H9 (cell line): ENCODE measurements around the gene PARM1. TPM values are rescaled to one million over a fixed set of nuclear protein-coding genes. Genes with fewer than 3 reads are reported as not detected.

ENCODE experiments used
- DNase-seq: peaks from one replicate; pipeline ENCODE4 v3.0.0-alpha.2; 2017
- H2AFZ ChIP-seq: one replicate; pipeline ENCODE4 v1.6.1; 2013; ENCODE audit warnings: mild to moderate bottlenecking, low read length, control low read depth, moderate library complexity
- H2AK5ac ChIP-seq: 2 replicates; pipeline ENCODE4 v1.6.1; 2013; ENCODE audit warnings: low read length, control low read depth, mixed read lengths; ENCODE audit not compliant: insufficient read length
- H2BK120ac ChIP-seq: one replicate; pipeline ENCODE4 v1.6.1; 2013; ENCODE audit warnings: low read depth, mild to moderate bottlenecking, low read length, control low read depth, inconsistent platforms; ENCODE audit not compliant: poor library complexity, severe bottlenecking
- H2BK12ac ChIP-seq: 2 replicates; pipeline ENCODE4 v1.6.1; 2013; ENCODE audit warnings: low read length, control low read depth, mixed read lengths, low read depth; ENCODE audit not compliant: insufficient read length
- H2BK15ac ChIP-seq: 2 replicates; pipeline ENCODE4 v1.6.1; 2013; ENCODE audit warnings: low read depth, low read length, control low read depth
- H2BK20ac ChIP-seq: one replicate; pipeline ENCODE4 v1.6.1; 2013; ENCODE audit warnings: low read depth, mild to moderate bottlenecking, low read length, control low read depth, inconsistent platforms; ENCODE audit not compliant: poor library complexity, severe bottlenecking
- H2BK5ac ChIP-seq: 2 replicates; pipeline ENCODE4 v1.6.1; 2013; ENCODE audit warnings: low read length, control low read depth, mixed read lengths; ENCODE audit not compliant: insufficient read length
- H3K14ac ChIP-seq: 2 replicates; pipeline ENCODE4 v1.6.1; 2013; ENCODE audit warnings: low read length, control low read depth; ENCODE audit not compliant: insufficient read depth
- H3K18ac ChIP-seq: 2 replicates; pipeline ENCODE4 v1.6.1; 2013; ENCODE audit warnings: low read depth, mild to moderate bottlenecking, mixed read lengths, low read length, control low read depth; ENCODE audit not compliant: insufficient read length
- H3K23ac ChIP-seq: 2 replicates; pipeline ENCODE4 v1.6.1; 2013; ENCODE audit warnings: low read length, control low read depth, mixed read lengths, low read depth; ENCODE audit not compliant: insufficient read length
- H3K23me2 ChIP-seq: 2 replicates; pipeline ENCODE4 v1.6.1; 2013; ENCODE audit warnings: low read depth, mild to moderate bottlenecking, mixed read lengths, low read length, control low read depth; ENCODE audit not compliant: insufficient read length, poor library complexity, severe bottlenecking
- H3K27ac ChIP-seq: 2 replicates; pipeline ENCODE4 v1.5.1; 2013; ENCODE audit warnings: low read length, control low read depth, mixed read lengths, low read depth; ENCODE audit not compliant: insufficient read length
- H3K27me3 ChIP-seq: 2 replicates; pipeline ENCODE4 v1.6.1; 2013; ENCODE audit warnings: low read length, control low read depth, inconsistent platforms; ENCODE audit not compliant: insufficient read depth
- H3K4ac ChIP-seq: 2 replicates; pipeline ENCODE4 v1.6.1; 2013; ENCODE audit warnings: low read depth, mild to moderate bottlenecking, control low read depth, inconsistent platforms, low read length, moderate library complexity
- H3K4me1 ChIP-seq: 2 replicates; pipeline ENCODE4 v1.6.1; 2013; ENCODE audit warnings: low read length, control low read depth, inconsistent platforms; ENCODE audit not compliant: insufficient read depth
- H3K4me2 ChIP-seq: 2 replicates; pipeline ENCODE4 v1.6.1; 2013; ENCODE audit warnings: low read length, control low read depth, mixed read lengths; ENCODE audit not compliant: insufficient read length, insufficient read depth
- H3K56ac ChIP-seq: 2 replicates; pipeline ENCODE4 v1.6.1; 2013; ENCODE audit warnings: low read depth, mild to moderate bottlenecking, mixed read lengths, low read length, control low read depth; ENCODE audit not compliant: insufficient read length
- H3K79me1 ChIP-seq: 2 replicates; pipeline ENCODE4 v1.6.1; 2013; ENCODE audit warnings: low read depth, mild to moderate bottlenecking, moderate library complexity, low read length, control low read depth, inconsistent platforms; ENCODE audit not compliant: insufficient read depth, poor library complexity, severe bottlenecking
- H3K79me2 ChIP-seq: 2 replicates; pipeline ENCODE4 v1.6.1; 2013; ENCODE audit warnings: low read length, control low read depth, inconsistent platforms; ENCODE audit not compliant: insufficient read depth
- H3K9ac ChIP-seq: 2 replicates; pipeline ENCODE4 v1.6.1; 2013; ENCODE audit warnings: low read length, control low read depth, mixed read lengths; ENCODE audit not compliant: insufficient read length; ENCODE audit errors: extremely low read depth
- H3K9me3 ChIP-seq: one replicate; pipeline ENCODE4 v1.6.1; 2013; ENCODE audit warnings: low read depth, low read length, inconsistent platforms; ENCODE audit not compliant: control insufficient read depth
- H3T11ph ChIP-seq: one replicate; pipeline ENCODE4 v1.6.1; 2013; ENCODE audit warnings: mild to moderate bottlenecking, low read length, control low read depth, inconsistent platforms
- H4K20me1 ChIP-seq: one replicate; pipeline ENCODE4 v1.6.1; 2013; ENCODE audit not compliant: control insufficient read depth, insufficient read length, insufficient read depth
- H4K5ac ChIP-seq: 2 replicates; pipeline ENCODE4 v1.6.1; 2013; ENCODE audit warnings: low read depth, mild to moderate bottlenecking, mixed read lengths, low read length, control low read depth; ENCODE audit not compliant: insufficient read length
- H4K8ac ChIP-seq: replicated peaks from 2 replicates; pipeline ENCODE4 v1.6.1; 2013; ENCODE audit warnings: low read length, control low read depth, mixed read lengths, low read depth; ENCODE audit not compliant: insufficient read length
- H4K91ac ChIP-seq: 2 replicates; pipeline ENCODE4 v1.6.1; 2013; ENCODE audit warnings: low read depth, mild to moderate bottlenecking, moderate library complexity, mixed read lengths, low read length, control low read depth; ENCODE audit not compliant: insufficient read length
- H3K27ac Mint-ChIP-seq, 3 experiments: 2 replicates in 2 of 3; 3 replicates in 1 of 3; pipeline ENCODE4 v1.8.0; 2020 to 2021; ENCODE audit warnings: mixed read lengths in 3 of 3, mild to moderate bottlenecking in 1 of 3, moderate library complexity in 1 of 3
- H3K27me3 Mint-ChIP-seq: 2 replicates; pipeline ENCODE4 v1.8.0; 2021; ENCODE audit warnings: low read depth, mild to moderate bottlenecking, moderate library complexity, mixed read lengths
- H3K36me3 Mint-ChIP-seq, 3 experiments: 2 replicates in 2 of 3; 3 replicates in 1 of 3; pipeline ENCODE4 v1.8.0; 2020 to 2021; ENCODE audit warnings: low read depth in 3 of 3, mixed read lengths in 3 of 3; ENCODE audit not compliant: insufficient read depth in 1 of 3
- H3K4me1 Mint-ChIP-seq, 2 experiments: 2 replicates each; pipeline ENCODE4 v1.8.0; 2020; ENCODE audit warnings: mixed read lengths in 2 of 2
- H3K4me3 Mint-ChIP-seq, 2 experiments: 2 replicates in 1 of 2; 3 replicates in 1 of 2; pipeline ENCODE4 v1.8.0; 2020 to 2021; ENCODE audit warnings: mild to moderate bottlenecking in 2 of 2, mixed read lengths in 2 of 2, moderate library complexity in 1 of 2
- H3K9me3 Mint-ChIP-seq, 2 experiments: 2 replicates in 1 of 2; 3 replicates in 1 of 2; pipeline ENCODE4 v1.8.0; 2020; ENCODE audit warnings: mild to moderate bottlenecking in 2 of 2, mixed read lengths in 2 of 2, moderate library complexity in 1 of 2
- CTCF ChIP-seq: fragments of 200-600 bp; sonication (generic); conservative IDR thresholded peaks from 3 replicates; pipeline ENCODE4 v1.8.0; 2021; ENCODE audit warnings: antibody characterized with exemption, mild to moderate bottlenecking
- WGBS: extraction: QIAGEN DNeasy Blood & Tissue Kit; methylation state at CpG from one replicate; pipeline ENCODE4 v1.1.7; 2013; ENCODE audit warnings: missing lambda C conversion rate, low lambda C conversion rate, mixed read lengths; ENCODE audit not compliant: insufficient read length; ENCODE audit errors: extremely low coverage; 5-methylcytosine and 5-hydroxymethylcytosine counted together
- total RNA-seq: library from RNA; stranded (reverse); gene quantifications from 2 replicates; pipeline ENCODE4 v1.2.1, GENCODE V29; 2021

PARM1 gene
- total RNA-seq, 1 experiment from 2014 or later: 2.0 TPM

- H2BK15ac ChIP-seq: no peak overlapping the region
- no peak overlapping the region for H3K23ac ChIP-seq
- Mint-ChIP-seq H3K9me3 (no peaks in the 10 kb centered on the region), H3K4me1 (peaks cover 4 to 8% of the 10 kb centered on the region in 2 experiments; a peak in 3 of 4 replicates), H3K27ac (no peak overlapping the region), H3K4me3 (no peak overlapping the region), H3K36me3 (0 out of 7 replicates have a peak, but pooled peaks cover 0 to 4% (median 0%) of the 10 kb centered on the region in 3 experiments), H3K27me3 (no peaks in the 10 kb centered on the region)
- H2AK5ac ChIP-seq: no peak overlapping the region
- no peak overlapping the region for H2BK5ac ChIP-seq
- H3K27ac ChIP-seq: no peak overlapping the region
- H3K56ac ChIP-seq: no peak overlapping the region
- no peak overlapping the region for H3K18ac ChIP-seq
- H3K14ac ChIP-seq: no peak overlapping the region
- TF ChIP-seq CTCF: no peak
- no peaks in the 10 kb centered on the region for H3K9me3 ChIP-seq
- H2BK12ac ChIP-seq: no peak overlapping the region
- H4K91ac ChIP-seq: no peak overlapping the region
- H3K9ac ChIP-seq: no peak overlapping the region
- H2BK120ac ChIP-seq: no peak overlapping the region
- no peaks in the 10 kb centered on the region for H3K27me3 ChIP-seq
- no peaks in the 10 kb centered on the region for H3K23me2 ChIP-seq
- no peak overlapping the region for H3K4me2 ChIP-seq
- no peak overlapping the region for H3T11ph ChIP-seq
- peaks cover 2% of the 10 kb centered on the region for H4K20me1 ChIP-seq
- no peak for DNase-seq
- no peak overlapping the region for H2AFZ ChIP-seq
- H4K5ac ChIP-seq: no peak overlapping the region
- H2BK20ac ChIP-seq: no peak overlapping the region
- H3K4me1 ChIP-seq: peaks cover 2% of the 10 kb centered on the region; the same call in 1 of the 2 replicates
- no CpG with 5 or more reads among the region's 5 CpGs for WGBS
- no peak overlapping the region for H4K8ac ChIP-seq
- no peaks in the 10 kb centered on the region for H3K79me1 ChIP-seq
- no peaks in the 10 kb centered on the region for H3K79me2 ChIP-seq
- H3K4ac ChIP-seq: no peak overlapping the region
Measured at GRCh38 chr4:74890341-74890740, 42.6 kb upstream of the PARM1 start.
